ENCODE data around the gene DGCR6L.
"Not testable (repeated sequence)": the region's sequence is repeated elsewhere in the genome, so short reads cannot be mapped to it uniquely, and the experiment has no call there.

The DGCR6L gene

DNA sequence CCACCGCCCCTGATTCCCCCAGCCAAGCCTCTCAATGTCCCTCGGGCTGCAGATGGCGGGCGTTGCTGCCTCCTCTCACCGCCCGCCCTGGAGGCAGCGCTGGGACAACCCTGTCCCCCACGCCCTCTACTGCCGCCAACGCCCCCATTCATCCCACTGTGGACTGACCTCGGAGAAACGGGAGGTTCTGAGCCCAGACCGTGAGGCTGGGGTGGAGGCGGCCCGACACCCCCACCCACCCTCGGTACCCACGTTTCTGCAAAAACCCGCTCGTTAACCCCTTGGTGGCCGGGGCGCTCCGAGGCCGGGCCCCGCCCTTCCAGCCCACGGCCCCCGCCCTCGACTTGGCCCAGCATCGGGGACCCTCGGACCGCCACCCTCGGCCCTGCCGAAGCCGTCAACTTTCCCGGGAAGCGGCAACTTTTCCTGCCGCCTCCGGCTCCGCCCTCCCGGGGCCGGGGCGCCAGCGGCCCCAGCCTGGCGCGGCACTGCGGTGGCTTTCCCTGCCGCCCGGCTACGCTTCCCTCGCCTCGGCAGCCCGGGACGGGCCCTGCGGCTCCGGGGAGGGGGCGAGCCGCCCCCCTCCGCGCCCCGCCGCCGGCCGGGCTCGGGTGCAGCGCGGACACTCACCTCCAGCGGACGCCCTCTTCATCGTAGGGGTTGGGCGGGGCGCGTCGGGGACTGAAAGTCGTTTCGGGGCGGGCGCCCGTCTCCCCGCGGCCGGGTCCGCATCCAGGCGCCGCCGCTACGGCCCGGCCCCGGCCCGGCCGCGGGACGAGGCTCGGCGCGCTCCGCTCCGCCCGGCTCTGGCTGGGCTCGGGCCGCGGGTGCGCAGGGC, 52.2 kb downstream of the DGCR6L start:
- DNase-seq (ENCODE audit: low read depth, low spot score) = no peak
- in situ Hi-C loops (cut with HindIII; ENCODE audit: low sequenced_read_pairs) = no loop called here
- TF ChIP-seq, protein P1, sequence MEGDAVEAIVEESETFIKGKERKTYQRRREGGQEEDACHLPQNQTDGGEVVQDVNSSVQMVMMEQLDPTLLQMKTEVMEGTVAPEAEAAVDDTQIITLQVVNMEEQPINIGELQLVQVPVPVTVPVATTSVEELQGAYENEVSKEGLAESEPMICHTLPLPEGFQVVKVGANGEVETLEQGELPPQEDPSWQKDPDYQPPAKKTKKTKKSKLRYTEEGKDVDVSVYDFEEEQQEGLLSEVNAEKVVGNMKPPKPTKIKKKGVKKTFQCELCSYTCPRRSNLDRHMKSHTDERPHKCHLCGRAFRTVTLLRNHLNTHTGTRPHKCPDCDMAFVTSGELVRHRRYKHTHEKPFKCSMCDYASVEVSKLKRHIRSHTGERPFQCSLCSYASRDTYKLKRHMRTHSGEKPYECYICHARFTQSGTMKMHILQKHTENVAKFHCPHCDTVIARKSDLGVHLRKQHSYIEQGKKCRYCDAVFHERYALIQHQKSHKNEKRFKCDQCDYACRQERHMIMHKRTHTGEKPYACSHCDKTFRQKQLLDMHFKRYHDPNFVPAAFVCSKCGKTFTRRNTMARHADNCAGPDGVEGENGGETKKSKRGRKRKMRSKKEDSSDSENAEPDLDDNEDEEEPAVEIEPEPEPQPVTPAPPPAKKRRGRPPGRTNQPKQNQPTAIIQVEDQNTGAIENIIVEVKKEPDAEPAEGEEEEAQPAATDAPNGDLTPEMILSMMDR (IDR thresholded peaks at IDR 0.05; ENCODE audit: low read depth, low read length) = no peak
- H3K4me3 ChIP-seq (ENCODE audit: low read depth, low read length) = no peak overlapping the region

DNA sequence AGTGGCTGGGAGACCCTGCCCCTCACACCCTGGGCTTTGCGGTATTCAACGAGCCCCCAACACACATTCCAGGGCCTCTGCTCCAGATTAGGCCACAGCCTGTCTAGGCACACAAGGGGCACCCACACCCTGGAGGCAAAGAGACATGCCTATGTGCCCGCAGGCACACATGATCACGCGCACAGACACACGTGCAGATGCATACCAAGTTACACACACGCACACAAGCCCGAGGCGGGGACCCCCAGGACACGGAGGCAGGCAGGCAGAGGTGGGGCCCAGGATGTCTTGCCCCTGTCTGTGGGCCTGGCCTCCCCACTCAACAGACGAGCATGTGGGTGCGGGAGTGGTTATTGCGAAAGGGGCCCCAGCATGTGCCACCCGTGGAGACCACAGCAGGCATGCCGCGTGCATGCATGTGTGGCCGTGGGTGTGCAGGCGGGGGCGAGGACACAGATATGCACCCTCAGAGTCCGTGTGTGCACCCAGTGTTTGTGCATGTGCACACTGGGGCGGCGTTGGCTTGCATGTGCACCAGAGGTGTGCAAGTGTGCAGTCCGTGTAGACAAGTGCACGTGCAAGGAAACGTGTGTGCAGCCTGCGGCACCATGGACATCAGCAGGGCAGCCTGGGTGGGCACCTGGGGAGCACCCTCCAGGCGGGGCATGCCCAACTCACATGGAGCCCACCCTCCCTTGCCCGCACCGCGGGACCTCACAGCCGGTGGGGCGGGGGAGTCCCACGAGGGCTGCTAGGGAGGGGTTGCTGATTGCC, 53.0 kb downstream of the DGCR6L start:
- DNase-seq (ENCODE audit: low read depth, low spot score); in situ Hi-C loops (cut with HindIII; ENCODE audit: low sequenced_read_pairs); H3K4me3 ChIP-seq (ENCODE audit: low read depth, low read length): not testable (repeated sequence)

DNA sequence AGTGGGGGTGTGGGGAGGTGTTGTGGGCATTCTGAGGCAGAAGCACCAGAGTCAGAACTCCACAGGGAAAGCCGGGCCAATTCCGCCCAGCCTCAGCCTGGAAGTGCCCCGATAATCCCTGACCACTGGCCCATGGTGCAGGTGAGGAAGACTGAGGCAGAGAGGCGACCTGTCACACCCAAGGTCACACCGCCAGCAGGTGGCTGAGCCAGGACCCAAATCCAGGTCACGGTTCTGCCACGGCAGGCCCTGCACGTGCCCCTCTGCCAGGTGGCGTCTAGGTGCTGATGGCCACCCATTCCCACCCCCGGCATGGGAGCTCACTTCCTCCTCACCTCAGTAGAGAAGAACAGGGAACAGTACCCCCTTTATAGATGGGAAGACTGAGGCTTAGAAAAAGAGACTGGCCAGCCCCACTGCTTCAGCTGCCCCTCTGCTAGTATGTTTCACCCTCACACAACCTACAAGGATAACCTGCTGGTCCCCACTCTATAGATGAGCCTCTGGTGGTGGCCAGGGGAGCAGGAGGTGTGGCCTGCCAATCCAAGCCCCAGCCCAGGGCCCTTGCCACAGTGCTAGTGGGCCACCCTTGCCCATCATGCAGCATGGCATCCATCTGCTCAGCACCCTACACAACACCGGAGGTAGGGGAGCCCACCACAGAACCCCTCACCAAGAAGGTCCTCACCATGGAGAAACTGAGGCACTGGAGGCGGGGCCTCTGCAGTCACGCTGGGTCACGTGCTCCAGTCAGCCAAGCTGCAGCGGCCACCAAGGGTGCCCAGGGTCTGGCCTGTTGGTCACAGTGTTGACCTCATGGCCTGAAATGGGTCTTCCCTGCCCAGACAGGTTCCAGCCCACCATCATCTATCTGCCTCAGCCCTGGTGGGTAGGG, 53.8 kb downstream of the DGCR6L start:
- H3K4me3 ChIP-seq (ENCODE audit: low read depth, low read length); in situ Hi-C loops (cut with HindIII; ENCODE audit: low sequenced_read_pairs); DNase-seq (ENCODE audit: low read depth, low spot score): not testable (repeated sequence)

DNA sequence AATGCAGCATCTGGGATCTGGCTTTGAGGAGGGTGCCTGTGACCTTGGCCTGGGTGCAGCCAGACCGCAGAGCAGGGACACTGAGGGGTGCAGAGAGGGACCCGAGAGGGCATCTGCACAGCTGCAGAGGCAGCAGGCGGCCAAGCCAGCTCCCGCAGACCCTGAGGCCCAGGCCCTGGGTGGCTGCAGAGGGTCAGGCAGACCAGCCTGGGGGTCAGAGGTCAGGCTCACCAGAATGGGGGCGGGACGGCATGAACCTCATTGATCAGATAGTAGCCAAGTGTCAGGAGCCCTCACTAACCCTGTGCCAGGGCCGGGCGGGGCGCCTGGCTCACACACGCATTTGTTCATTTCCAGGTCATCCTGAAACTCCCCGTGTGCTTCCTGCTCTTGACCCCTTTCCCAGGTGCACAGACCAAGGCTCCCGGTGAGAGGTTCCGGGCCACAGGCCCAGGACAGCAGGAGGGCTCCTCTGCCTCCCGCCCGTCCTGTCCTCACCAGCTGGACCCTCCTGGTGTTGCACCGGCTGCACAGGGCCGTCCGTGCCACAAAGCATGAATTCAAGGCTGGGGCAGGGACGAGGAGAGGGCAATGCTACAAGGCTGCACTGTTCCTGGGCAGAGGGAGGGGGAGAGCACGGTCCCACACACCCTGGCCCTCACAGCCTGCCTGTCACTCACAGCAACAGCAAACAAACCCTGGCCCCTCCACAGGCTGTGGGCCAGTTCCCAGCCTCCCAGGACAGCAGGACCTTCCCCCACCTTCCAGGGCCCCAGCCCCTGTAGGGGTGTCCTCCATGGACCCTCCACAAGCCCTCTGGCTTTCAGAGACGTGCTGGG, 55.0 kb downstream of the DGCR6L start:
- DNase-seq (ENCODE audit: low read depth, low spot score) = no peak
- no peak overlapping the region for H3K4me3 ChIP-seq (ENCODE audit: low read depth, low read length)
- in situ Hi-C loops (cut with HindIII; ENCODE audit: low sequenced_read_pairs) = no loop called here
- TF ChIP-seq, protein P1 (IDR thresholded peaks at IDR 0.05; ENCODE audit: low read depth, low read length) = no peak

All from astrocyte of the spinal cord (primary cell).